HG03575 (cell line): ENCODE measurements around the gene DDI2.

ENCODE experiments used
- ATAC-seq: cut with Tn5 transposase; IDR thresholded peaks from one replicate; pipeline ENCODE4 v1.9.1; 2021; ENCODE audit not compliant: unreplicated experiment, insufficient number of reproducible peaks, low FRiP score; ENCODE audit errors: extremely low read depth

DDI2 gene

GRCh38 chr1:15669864-15670263 lies 52.6 kb downstream of the DDI2 start:
- ATAC-seq = no peak

GRCh38 chr1:15671430-15671829 lies 54.2 kb downstream of the DDI2 start:
- no peak for ATAC-seq

GRCh38 chr1:15674386-15675159 lies 57.3 kb downstream of the DDI2 start:
- no peak for ATAC-seq

GRCh38 chr1:15676010-15676409 lies 58.8 kb downstream of the DDI2 start:
- no peak for ATAC-seq

GRCh38 chr1:15676688-15677661 lies 59.7 kb downstream of the DDI2 start:
- ATAC-seq = no peak

- no peak for ATAC-seq
Observed at GRCh38 chr1:15678578-15678977, 61.3 kb downstream of the DDI2 start.

- no peak for ATAC-seq
Observed at GRCh38 chr1:15680131-15680530, 62.9 kb downstream of the DDI2 start.

- ATAC-seq = no peak
Observed at GRCh38 chr1:15680561-15681348, 63.5 kb downstream of the DDI2 start.

- ATAC-seq = no peak
Observed at GRCh38 chr1:15681349-15682292, 64.4 kb downstream of the DDI2 start.

- ATAC-seq = no peak
Observed at GRCh38 chr1:15682936-15683341, 65.7 kb downstream of the DDI2 start.

GRCh38 chr1:15683345-15684039 lies 66.2 kb downstream of the DDI2 start:
- no peak for ATAC-seq

GRCh38 chr1:15684042-15684461 lies 66.8 kb downstream of the DDI2 start, which contains the start of gene PLEKHM2:
TSS of gene PLEKHM2 (plus strand) at chr1:15684320. CDS start at chr1:15684559, 239 bp downstream.
- no peak for ATAC-seq

GRCh38 chr1:15684468-15685291 lies 67.4 kb downstream of the DDI2 start:
- no peak for ATAC-seq

GRCh38 chr1:15685820-15686219 lies 68.6 kb downstream of the DDI2 start:
- no peak for ATAC-seq

GRCh38 chr1:15687446-15687845 lies 70.2 kb downstream of the DDI2 start:
- no peak for ATAC-seq

- no peak for ATAC-seq
Observed at GRCh38 chr1:15690317-15690716, 73.1 kb downstream of the DDI2 start.
